ENCODE measurements around the gene CRYGS.

- TF ChIP-seq YY1 (IDR thresholded peaks at IDR 0.05; ENCODE audit: insufficient read depth, insufficient read length) (no peak), ZNF274 (IDR thresholded peaks at IDR 0.05; ENCODE audit: low read depth, low read length) (no peak), SUZ12 (IDR thresholded peaks at IDR 0.05; ENCODE audit: extremely low read depth, insufficient read depth, insufficient read length) (no peak)
These were observed 22.5 kb upstream of the CRYGS start for GRCh38 chr3:186566772-186567071.

All from NT2/D1 (cell line).